GM18508 (cell line): ENCODE measurements around the gene PDE1C.

Experiments
- ATAC-seq: cut with Tn5 transposase; IDR thresholded peaks from one replicate; pipeline ENCODE4 v1.9.1; 2021; ENCODE audit warnings: moderate number of reproducible peaks; ENCODE audit not compliant: insufficient read depth, unreplicated experiment

Gene PDE1C

DNA sequence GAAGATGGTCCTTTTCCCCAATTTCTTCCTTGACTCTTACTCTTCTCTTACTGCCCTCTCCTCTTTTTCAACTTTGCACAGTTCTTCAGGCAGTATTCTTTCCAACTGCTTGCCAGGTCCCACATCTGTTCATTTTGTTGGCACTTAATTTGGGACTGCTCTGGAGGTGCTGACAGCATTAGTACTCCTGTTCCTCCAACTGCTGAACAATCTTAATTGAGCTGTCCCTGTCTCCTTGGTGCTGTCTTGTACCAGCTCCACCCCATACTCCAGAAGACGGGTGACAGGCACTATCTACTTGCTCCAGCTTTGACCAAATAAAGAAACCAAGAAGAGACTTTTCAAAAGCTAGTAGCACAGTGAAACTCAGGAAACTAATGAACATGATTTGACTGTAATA lies 160.0 kb downstream of the PDE1C start:
- no peak for ATAC-seq

DNA sequence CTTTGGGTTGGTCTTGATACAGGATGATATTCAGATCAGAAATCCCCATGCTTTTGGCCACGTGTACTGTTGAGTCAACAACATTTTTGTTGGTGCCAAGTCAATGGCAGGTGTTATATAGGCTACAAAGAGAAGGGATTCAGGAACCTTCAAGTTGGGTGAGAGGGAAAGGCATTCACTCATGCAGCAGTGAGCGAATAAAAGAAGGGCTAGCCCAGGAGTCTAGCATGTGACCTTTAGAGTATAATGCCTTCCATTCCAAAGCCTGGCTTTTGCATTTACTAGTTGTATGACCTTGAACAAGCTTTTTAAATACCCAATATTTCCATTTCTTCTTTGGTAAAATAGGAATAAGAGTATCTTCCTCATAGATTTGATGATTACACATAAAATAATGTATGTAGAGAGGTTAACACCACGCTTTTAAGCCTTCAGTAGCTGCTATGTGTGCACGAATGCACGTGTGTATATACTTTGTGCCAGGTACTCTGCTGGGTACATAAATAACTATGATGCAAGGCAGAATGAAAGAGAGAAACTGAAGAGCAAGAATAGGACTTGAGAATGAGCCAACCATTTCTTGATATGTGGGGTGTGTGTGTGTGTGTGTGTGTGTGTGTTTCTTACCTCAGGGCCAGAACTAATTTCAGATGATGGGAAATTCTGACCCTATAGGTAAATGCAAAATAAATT lies 163.6 kb downstream of the PDE1C start:
- ATAC-seq, result no peak

- ATAC-seq, result no peak
Measured at GRCh38 chr7:31903962-31904361, 166.2 kb downstream of the PDE1C start.

DNA sequence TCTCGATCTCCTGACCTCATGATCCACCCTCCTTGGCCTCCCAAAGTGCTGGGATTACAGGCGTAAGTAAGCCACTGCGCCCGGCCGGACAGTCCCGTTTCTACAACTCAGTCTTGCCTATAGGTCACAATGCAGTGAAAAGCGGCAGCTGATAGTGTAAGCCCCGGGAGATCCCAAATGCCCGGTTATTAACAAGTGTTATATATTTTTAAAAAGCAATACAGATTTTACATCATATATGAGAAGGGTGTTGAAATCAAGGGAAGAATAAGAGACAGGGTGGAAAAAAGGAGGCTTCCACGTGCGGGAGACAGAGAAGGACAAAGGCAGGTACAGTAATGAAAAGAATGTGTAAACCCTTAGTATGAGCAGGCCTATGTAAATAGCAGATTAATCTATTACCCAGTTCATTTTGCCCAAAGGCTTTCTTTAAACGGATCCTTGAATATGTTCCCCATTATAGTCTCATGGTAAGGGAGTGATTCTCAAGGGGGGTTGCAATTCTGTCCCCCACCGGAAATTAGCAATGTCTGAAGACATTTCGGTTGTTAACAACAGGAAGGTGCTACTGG lies 170.8 kb downstream of the PDE1C start:
- no peak for ATAC-seq

DNA sequence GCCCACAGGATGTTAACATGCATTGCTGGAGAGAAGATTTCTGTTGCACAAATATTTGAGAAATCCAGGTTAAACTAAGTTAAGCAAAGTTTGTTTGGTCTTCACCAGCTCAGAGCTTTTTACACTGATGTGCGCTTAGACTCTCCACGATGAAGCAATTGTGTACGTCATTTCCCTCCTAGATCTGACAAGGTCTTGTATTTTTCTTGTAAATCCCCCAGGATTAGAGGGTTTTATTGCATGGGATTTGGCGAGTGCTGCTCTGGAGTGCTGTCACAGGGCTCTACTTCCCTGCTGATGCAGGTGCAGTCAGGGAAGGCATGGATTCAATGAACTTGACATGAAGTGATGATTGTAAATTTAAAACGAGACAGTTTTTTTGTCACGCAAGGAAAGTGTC lies 173.3 kb downstream of the PDE1C start:
- no peak for ATAC-seq

DNA sequence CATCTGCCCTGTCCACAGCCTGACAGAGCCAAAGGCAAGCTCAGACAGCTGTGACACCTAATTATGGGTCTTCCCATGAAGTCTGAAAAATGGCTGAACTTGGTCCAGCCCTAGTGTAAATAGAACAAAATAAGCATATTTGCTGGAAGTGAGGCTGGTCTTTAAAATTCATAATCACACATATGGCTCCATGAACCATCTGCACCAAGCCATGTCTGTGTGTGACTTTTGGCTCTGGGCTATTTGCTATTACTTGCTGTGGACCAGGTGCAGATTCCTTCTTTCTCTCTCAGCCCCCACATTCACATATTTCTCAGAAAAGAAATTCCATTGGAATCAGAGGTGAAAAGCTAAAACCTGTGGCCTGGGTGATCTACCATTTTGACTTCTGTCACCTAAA lies 175.9 kb downstream of the PDE1C start:
- ATAC-seq, result no peak

- no peak for ATAC-seq
Measured at GRCh38 chr7:31893365-31893764, 176.8 kb downstream of the PDE1C start.

GRCh38 chr7:31892099-31892829 lies 177.9 kb downstream of the PDE1C start:
- peak; percentile 88 for ATAC-seq

DNA sequence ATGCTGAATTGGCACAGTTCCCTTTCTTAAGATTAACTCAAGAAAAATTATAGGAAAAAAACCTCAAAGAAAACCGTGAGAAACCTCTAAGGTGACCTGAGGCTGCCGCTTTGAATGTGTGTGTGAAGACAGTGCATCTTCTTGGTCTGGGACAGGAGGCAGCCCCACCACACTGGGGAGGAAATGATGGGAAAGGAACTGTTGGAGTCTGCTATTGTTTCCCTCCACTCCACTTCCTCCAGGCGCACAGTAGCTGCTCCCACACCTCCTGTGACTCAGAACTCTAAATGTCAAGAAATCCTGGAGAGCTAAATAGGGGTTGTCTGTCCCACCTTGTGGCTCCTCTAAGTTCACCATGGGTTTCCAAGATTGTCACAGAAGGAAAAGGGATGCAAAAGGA lies 179.4 kb downstream of the PDE1C start:
- ATAC-seq, result no peak

DNA sequence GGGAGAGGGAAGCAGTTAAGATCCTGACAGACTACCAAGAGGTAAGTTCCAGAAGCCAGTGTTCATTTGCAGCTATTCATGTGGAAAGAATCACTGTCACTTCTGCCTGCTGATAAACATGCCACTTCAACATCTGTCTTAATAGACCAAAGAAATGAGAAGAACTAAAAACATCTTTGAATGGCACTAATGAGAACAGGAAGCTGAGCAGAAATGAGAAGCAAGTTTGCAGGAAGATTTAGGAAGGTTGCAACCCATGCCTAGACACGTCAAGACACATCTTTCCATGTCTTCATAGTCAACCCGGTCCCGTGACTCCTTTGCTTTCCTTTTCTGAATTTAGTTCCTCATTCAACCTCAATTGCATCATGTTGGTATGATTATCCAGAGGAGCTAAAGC lies 180.0 kb downstream of the PDE1C start:
- ATAC-seq, result no peak

DNA sequence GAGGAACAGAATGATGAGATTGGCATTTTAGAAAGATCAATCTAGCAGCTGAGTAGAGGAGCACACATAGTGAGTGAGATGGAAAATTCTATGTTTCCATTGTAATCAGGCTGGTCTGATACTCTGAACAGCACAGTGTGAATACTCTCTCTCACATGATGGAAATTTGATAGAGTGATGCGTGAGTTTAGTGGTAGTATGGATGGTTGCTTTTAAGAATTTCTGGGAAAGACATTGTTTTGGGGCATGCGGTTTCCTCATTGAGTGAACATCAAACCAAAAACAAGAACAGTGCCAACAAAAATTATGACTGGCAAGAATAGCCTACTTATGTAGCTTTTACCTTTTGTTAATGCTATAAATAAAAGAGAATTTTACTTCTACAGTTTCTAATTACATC lies 183.2 kb downstream of the PDE1C start:
- ATAC-seq, result no peak

GRCh38 chr7:31885171-31885570 lies 185.0 kb downstream of the PDE1C start:
- ATAC-seq, result no peak

DNA sequence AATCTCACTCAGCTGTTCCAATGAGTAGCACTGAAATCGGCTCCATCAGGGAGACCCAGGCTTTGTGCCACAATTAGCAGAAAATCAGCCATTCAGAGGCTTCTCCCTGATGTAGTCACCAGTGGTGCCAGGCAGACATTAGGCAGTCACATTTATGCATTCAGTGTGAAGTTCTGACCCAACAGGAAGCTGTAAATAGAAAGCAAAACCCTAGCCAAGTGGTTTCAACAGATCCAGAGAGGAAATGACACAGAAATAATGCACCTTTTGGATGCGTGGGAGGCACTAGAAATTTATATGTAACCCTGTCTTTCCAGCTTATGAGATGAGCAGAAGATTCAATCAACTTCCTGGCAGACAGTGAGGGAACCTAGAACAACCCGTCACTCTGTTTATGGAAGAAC lies 186.4 kb downstream of the PDE1C start:
- ATAC-seq, result peak; percentile 59

DNA sequence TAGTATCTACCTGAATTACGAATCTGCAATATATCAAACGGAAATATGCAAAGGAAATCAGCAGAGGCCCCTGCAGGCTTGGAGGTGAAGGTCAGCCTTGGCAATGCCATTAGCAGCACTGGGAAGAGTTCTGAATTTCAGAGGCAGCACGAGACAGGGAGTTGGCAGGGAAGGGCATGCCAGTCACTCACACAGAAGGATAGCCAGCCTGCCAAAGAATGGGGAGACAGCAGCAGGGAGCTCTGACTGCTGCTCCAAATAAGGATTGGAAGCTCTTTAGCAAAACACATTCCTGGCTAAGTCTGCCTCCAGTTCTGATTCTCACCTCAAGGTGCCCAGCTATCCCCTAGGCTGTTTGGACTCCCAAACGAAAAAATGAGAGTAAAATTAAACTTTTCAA lies 188.0 kb downstream of the PDE1C start:
- ATAC-seq, result no peak

DNA sequence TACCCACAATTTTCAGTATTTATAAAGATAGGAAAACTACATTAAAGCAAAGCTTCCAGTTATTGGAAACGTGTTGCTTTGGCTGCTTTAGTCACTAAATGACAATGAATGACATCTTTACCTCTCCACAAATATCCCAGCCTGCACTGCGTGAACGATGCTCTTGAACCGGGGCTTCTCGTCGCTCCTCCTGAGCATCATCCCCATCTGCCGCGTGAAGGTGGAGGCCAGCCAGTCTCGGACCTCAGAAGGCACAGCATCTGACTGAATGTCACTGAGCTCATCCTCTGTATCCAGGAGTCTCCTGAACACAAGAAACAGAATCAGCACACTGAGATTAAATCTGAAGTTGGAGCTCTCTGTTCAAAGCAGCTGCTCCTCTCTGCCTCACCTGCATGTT lies 191.3 kb downstream of the PDE1C start:
- ATAC-seq, result no peak

DNA sequence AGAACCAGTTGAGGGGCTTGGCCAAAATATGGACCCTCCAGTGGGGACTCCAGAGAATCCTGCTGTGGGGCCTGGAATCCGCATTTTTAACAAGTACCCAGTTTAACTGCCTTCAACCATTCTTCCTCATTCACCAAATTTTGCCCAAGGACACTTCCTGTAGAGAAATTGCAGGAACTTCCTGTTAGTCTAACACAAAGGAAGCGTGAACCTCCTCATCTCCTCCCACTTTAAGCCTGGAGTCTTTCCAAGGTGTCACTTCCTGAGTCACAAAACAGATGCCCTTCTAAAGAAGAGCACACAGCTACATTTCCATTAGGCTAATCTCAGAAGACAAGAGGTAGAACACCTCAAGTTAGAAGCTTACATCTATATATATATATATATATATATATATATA lies 194.8 kb downstream of the PDE1C start:
- ATAC-seq, result no peak

- ATAC-seq, result no peak
Measured at GRCh38 chr7:31874631-31875386, 195.4 kb downstream of the PDE1C start.

DNA sequence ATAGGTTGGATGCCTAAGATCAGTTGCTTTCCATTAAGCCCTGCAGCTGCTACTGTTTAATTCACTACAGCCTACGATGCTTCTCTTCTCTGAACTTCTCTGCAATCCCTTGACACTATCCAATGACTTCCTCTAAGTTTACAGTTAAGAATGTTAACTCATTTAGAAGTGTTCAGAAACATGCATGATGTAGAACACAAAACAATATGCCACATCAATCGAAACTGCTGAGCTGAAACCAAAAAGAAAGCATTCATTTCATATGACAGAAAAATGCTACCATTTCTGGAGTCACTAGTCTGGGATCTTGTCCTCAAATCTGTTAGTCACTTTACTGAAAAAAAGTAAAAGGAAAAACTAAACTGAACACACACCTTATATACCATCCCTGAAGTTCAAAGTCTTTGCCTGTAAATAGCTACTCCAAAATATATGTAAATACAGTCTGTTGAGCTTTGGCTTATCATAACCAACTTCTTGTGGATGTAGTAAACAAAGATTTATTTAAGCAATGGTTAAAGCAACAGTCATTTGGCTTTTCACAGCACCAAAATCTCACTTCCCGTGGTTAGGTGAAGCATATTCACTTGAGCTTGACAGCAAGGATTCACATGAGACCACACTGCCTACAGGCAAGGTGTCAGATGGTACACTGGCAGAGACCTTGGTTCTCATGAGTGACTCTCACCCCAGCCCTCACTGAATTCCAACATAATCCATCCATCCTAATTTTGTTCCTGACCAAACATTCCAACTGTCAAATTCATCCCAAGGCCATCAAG lies 196.2 kb downstream of the PDE1C start:
- ATAC-seq, result peak; percentile 52

DNA sequence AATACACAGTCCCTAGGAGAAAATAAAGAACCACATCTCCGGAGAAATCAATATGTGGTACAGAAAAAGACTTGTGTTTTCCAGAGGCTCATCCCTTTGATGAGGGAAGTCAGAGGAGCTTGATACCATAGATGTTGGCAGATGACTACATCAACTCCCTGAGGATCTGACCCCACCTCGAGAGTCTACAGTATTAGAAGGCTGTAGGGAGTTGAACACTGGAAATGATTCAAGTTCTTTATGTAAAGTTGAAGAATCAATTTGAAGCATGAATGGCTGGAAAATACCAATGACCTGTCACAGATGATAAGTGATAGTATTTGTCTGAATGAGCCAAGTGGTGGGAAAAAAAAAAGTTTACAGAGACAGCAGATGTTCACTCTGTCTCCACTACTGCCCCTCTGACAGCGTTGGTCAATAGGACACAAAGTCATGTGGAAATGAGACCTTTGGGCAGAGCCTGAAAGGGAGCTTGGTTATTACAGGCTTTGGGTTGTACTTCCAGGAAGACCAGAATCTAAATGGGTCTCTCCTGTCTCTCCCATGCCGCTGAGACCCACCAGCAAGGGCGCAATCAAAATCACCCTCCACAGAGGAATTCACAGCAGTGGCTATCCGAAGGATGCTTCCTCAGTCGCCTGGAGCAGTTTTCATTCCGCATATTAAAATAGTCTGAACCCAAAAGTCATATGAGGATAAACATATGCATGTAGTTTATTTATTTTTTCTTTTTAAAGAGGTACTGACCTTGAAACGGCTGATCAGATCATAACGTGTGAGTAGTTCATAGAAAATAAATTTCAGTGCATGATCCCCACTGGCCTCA lies 197.4 kb downstream of the PDE1C start:
- no peak for ATAC-seq
